GM18870 (cell line): ENCODE measurements around the gene ATP2B3.

Experiments used
- ATAC-seq: cut with Tn5 transposase; IDR thresholded peaks from one replicate; pipeline ENCODE4 v1.9.1; 2021; ENCODE audit warnings: moderate library complexity; ENCODE audit not compliant: unreplicated experiment

Gene ATP2B3

DNA sequence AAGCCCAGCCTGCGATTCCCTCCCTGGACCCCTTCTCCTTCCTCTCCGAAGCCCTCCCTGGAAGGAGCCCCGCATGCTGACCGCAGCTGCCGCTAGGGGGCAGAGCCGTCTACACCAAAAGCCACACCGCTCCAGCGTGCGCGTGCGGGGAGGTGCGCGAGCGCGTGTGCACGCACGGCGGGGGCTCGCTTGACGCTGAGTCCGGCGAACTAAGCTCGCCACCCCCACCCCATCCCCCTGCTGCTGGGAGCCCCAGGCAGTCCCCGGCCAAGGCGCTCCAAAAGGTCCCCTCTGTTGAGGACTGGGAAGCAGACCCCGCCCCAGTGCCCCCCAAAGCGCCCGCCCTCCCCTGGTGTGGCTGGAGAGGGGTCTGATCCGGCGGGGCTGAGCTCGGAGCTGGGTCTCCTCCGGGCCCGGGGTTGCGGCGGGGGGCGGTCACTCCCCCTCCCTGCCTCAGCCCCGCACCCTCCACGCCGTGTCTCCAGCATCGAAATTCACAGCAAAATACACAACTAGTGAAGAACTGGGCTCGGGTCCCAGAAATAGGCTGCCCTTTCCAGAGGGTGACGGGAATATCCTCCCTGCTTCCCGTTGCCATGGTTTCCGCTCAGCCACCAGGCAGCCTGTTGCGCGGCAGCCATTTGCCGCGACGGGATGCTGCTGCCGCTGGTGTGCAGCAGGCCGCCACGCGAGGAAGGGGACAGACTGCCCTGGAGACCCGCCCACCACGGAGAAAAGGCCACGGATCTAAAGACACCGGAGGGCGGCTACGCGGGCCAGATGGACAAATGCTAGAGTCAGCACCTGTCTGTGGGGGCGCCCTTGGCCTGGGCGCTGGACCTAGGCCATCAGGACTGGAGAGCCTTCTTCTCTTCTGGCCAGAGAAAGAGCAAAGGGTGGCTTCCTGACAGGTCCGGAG, 92.7 kb downstream of the ATP2B3 start:
- ATAC-seq, result no peak

DNA sequence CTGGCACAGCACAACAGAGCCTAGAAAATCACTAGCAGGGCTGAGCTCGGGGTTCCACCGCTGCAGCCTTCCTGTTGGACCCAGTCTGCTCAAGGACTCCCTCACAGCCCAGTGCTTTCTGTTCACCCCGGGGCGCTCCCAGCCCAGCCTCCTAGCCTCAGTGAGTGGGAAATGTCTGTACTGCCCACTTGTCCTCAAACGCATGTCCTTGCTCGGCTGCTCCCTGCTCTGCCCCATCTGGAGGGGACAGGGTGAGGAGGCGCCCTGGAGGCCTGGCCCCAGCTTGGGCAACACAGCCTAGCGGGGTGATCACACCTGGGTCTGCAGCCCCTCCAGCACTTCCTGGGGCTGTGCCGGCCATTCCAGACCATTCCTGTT, 93.4 kb downstream of the ATP2B3 start:
- ATAC-seq, result no peak

DNA sequence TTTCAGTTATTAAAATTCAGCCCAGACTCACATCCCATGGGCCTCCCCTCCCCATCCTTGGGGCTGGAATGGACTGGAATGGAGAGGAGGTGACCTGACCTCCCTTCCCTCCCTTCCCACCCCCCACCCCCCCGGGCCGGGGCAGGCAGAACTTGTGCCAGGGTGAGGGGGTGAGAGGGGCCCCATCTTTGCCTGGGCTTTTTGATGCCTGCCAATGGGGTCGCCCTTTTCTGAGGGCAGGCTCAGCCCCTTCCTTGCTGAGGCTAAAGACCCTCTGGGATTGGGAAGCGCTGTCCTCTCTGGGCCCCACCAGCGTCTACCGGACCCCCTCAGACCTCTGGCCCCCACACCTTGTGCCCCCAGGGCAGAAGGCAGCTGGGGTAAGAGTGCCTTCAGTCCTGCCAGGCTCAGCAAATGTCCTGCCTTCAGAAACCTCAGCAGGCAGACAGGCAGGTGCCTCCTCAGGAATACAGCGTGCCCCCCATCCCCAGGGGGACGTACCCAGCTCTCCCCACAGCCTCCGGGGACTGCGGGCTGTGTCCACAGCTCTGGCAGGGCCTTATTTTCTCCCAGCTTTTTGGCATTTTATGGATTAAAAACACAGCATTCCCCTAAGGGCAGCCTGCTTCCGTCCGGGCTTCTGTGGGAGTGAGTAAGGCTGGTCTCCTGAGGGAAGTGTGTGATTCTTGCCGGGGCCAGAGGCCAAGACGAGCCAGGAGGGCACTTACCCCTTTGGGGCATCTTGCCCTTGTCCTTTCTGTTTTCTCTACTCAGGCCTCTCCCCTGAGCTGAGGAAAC, 94.1 kb downstream of the ATP2B3 start:
- ATAC-seq, result no peak

DNA sequence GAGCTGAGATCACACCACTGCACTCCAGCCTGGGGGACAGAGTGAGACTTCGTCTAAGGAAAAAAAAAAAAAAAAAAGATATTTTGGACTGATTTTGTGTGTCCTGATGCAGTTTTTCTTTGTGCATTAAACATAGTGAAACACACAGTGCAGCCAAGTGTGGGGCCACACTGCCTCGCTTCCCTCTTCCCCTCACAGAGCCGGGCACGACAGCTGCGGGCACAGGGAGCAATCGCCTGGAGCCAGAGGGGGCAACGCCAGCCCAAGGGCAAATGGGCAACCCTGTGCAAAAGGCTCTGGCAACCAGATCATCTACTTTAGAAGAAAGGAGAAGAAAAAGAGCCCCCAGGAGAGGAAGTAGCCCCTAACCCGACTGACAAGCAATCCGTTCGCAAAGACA, 95.0 kb downstream of the ATP2B3 start:
- ATAC-seq, result no peak

DNA sequence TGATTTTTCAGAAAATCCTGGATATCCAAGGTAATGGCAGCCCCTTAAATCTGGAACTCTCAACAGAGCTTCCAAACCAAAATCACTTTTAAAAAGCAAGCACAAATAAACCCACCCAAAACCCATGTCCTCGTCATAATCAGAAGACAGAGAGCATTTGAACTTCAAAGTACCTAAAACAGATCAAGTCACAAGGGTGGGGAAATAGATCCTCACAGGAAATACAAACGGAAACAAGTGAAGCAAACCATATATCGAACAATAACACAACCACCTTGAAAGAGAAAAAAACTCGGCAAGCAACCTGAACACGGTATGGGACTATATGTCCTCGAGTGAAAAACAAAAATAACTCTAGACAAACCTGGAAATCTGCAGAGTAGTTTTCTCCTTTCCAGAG, 97.4 kb downstream of the ATP2B3 start:
- no peak for ATAC-seq

DNA sequence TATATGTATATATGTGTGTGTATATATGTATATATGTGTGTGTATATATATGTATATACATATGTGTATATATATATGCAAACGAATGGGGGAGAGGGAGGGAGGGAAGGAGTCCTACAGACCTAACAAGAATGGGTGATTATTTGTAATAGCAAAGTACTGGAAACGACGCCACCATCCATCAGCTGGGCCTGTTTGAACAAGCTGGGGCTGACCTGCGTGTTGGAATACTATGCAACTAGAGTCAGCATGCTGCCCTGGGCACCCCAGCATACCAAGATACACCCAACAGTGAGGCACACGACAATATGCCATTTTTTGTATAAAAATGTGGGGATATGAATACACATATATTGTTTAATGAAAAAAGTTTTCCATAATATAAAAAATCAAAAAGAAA, 103.1 kb downstream of the ATP2B3 start:
- no peak for ATAC-seq

DNA sequence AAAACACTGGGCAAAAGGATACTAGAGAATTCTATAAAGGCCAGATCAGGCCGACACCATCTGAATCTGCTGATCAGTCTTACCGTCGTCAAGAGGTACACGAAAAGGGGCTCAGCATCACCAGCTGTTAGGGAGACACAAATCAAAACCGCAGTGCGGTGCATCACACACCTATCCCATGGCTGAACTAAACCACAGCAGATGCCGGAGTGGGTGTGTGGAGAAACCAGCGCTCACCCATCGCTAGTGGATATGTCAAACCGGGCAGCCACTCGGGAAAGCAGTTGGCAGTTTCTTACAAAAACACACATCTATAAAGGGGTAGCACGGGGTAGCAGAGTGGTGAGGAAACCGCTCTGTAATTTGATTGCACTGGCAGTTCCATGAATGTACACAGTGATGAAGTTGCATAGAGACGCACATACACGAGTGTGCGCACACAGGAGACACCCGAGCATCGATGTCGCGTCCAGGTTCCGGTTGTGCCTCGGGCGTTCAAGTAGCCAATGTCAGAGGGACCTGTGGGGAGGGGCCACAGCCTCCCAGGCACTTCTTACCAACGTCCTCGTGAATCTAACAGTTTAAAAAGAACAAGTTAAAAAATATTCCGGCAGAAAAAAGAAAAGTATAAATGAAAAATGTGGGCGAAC, 104.6 kb downstream of the ATP2B3 start:
- ATAC-seq, result no peak

DNA sequence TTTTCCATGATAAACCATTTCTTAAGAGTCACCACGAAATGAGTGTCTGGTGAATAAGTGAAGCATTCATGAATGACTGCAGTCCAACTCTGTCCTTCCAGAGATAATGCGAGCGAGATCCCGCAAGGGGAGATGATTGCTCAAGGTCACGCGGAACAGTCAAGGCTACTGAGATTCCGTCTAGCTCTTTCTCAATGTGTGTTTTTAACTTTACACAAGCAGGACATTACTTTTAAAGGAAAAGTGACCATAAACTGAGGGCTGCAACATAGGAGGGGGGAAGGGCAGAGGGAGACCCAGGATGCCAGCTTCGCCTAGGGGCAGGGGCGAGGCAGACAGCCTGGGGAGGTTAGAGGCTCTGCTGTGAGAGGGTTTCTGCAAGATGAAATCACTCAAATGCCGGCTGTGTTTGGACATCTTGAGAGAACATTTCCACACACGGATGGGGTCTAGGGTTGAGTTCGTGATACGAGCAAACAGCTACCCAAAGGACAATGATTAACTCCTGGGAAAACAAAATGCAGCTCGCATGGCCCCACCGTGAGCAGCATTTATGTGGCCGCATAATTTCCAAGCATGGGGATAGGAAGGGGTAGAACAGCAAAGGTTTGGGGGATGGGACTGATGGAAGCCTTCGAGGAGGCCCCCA, 105.3 kb downstream of the ATP2B3 start:
- ATAC-seq, result no peak

DNA sequence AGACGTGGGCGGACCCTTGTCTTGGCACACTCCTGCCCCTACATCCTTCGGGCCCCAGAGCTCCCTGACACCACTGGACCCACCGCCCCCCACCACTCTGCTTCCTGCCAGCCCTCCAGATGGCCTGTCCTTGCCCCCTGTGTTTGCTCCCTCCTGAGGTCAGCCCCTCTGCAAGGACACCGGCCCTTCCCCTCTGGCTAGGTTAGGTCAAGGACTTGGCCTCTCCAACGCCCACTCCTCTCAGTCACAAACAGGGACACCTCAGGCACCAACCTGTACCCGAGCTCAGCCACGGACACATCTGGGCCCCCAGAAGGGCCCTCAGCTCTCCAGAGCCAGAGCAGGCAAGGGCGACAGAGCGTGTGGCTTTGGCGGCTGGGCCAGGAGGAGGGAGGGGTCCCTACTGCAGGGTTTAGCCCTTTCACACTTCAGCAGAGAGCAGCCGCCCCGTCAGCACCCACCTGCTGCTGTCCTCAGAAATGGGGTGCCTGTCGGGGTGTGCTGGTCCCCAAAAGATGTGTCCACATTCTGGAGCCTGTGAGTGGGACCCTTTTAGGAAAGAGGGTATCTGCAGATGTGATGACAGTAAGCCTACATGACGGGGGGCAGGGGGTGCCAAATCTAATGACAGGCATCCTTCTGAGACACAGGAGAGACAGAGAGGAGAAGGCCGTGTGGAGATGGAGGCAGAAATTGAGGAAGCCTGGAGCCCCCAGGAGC, 106.0 kb downstream of the ATP2B3 start:
- no peak for ATAC-seq

DNA sequence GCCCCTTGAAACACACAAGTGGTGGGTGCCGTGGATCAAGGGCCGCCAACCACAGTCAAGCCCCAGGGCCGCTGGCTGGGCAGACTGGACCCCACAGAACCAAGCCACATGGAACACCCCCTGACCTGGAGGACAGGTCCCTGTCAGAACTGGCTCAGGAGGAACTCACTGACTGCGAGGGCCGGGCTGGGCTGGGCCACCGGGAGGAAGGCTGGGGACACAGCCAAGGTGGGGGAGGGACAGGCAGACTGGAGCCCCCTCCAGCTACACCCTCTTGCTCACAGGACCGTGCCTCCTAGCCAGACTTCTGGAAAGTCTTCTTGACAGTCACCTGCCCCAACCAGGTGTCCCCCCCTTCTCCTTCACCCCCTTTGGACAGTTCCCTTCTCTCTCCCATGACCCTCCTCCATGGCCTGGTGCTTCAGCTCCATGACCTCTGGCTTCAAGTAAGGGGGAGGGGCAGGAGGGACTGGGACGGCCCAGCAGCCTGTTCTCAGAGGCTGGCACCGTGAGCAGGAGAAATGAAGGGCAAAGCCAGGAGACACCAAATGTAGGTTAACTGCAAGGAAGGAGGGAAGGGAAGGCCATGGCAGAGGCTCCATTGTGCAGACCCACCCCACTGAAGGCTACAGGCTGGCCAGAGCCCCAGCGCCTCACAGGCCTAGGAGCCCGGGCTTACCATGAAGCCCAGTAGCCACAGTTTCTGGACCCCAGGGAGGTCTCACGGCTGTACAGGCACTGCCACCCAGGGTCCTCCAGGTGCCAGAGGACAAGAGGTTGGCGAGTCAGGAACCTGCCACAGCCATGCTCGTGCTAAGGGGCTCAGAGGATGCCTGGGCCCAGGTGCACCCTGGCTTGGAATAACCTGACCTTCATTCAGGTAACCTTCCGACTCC, 107.0 kb downstream of the ATP2B3 start:
- ATAC-seq, result no peak

DNA sequence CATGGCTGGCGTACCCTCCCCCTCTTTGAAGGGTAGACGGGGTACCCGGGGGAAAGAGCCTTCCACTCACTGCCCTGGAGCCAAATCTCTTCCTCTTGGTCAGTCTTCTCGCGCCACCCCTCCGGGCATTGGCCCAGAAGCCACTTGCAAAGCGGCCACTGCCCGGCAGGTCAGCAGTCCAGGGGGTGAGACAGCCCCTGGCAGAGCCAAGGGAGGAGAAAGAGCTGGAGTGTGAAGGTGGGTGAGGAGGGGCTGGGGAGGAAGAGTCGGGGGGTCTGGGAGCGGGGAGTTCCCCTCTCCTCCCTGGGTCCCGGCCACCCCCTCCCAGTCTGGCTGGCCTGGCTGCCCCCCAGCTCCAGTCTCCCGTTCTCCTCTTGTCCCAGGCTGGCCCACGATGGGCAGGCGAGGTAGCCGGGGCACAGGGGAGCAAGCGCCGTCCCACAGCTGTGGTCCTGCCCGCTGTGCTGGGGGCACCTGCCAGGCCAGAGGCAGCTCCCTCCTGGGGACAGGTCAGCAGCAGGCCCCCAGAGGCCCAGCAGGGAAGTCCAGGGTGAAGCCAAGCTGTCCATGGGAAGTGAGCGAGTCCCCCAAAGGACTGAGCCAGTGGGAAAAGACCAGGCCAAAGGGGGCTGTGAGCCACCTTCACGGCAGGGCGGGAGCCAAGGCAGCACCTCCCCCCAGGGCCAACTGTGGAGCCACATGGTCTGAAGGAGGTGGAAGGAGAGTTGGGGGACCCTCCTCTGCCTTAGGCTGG, 108.0 kb downstream of the ATP2B3 start:
- ATAC-seq, result no peak

DNA sequence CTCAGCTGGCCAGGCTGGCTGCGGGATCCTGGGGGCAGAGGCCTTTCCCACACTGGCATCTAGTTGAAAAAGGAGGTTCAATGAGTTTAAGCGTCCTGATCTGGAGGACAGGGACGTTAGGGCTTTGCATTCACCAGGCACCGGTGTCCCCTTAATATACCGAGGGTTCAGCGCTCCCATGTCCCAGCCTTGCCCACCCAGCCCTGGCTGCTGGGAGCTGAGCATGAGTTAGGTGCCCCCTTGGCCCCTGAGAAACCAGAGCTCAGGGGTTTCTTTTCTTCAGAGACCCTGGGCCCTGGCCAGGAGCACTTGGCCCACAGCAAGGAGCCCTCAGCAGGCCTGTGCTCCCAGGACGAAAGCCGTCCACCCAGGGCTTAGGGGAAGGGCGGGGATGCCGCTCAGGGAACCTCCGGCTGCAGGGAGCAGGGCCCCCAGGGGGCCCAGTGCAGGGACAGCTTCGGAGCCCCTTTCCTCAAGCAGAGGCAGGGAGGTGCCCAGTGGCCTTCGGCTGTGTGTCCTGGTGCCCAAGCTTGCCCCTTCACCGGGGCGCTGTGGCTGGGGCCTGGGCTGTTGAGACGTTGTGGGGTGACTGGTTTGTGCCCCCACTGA, 108.7 kb downstream of the ATP2B3 start:
- ATAC-seq, result no peak

DNA sequence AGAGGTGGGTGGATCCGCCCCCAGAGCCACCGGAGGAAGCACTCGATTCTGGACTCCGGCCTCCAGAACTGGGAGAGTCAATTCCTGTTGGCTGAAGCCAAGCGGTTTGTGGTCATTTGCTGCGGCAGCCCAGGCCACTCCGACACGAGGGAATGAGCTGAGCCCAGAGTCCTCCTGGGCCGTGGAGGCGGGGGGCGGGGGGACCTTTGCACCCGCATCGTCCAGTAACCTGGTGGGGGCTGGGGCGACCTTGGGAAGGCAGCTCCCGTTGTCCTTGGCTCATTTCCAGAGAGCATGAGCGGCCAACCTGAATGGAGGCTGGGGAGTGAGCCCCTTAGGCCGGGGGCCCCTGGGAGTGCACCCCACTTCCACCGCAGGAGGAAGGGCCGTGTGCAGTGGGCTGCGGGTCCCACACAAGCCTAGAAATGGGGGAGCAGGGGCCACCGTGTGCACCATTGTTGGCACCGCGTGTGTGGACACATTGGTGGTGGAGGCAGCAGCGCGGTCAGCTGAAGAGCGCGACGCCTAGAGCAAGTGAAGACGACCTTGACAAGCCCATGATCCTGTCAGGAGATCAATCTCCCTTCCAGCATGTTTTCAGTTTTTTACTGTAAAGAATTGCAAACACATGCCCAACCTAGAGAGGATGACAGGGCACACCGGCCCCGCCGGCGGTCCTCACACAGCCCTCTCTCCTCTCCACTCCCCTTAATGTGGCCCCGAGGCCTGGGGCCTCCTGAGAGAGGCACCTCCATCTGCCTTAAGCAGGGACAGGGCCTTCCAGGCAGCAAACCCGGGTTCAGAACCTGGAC, 109.6 kb downstream of the ATP2B3 start:
- ATAC-seq, result no peak

DNA sequence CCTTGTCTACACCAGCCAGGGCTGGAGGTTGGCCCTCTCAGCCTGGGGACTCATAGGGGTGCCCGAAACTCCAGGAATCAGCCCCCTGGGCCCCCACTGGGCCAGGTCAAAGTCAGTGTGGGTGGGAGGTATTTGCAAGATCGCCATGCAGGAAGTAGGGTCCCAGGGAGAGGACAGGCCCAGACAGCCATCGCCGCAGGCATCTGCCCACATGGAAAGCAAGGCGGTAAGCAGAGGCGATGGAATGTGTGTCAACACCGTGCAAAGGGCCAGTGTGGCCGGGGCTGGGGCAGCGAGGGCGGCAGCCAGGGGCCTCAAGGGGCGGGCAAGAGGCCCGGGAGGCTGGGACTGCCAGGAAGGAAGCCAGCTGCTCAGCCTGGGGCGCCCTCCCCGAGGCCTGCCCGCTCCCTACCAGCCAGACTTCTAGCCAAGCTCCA, 110.3 kb downstream of the ATP2B3 start:
- ATAC-seq, result no peak

DNA sequence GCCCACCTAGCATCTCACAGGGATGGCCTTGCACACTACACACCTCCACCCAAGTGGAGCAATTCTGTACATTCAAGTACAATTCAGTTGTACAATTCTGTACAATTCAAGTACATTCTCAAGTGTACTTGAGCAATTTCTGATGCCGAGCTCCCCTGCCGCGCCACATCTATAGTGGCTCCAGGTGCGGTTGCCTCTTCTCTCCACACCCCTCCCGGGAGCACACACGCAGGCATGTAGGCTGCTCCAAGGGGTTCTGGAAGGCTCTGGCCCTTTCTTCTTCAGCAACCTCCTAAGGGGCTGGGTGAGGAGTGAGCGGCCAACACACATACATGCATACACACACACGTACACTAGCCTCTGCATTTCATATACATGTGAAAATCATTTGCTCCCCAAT, 110.7 kb downstream of the ATP2B3 start:
- no peak for ATAC-seq

DNA sequence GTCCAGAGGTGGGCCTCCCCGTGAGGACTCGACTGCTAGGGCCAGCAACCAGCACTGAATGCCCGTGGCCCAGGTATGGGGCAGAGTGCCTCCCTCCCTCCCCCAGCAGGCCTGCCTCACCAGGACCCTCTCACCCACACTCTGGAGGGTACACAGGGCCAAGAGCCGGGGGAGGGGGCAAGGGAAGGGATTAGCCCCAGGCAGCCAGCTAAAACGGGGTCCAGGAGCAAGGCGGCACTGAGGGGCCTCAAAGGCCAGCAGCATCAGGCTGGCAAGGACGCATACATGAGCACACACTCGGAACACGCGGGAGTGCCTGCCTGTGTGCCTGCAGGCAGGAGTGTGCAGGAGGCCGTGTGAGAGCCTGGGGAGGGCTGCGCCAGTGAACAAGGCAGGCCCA, 111.2 kb downstream of the ATP2B3 start:
- no peak for ATAC-seq

DNA sequence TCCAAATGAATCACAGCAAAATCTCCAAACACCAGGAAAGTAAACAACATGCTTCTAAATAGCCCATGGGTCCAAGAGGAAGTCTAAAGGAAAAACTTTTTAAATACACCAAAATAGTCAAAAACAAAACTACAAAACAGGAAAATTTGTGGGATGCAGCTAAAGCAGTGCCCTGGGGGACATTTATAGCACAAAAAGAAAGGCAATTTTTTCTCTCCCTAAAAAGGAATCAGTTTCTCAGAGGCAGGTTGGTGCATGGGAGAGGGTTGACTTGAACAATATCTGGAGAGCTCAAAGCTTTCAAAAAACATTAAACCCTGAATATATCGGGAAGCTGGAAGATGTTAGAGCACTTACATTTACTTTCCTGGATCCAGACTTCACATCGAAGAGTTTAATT, 113.9 kb downstream of the ATP2B3 start:
- ATAC-seq, result no peak
